ENCODE results near the gene AHCYL1. TPM values are rescaled to one million over a fixed set of nuclear protein-coding genes. Genes with fewer than 3 reads are reported as not detected.
A peak's percentile ranks its signal among the peaks of the same experiment; 100 is the strongest.

The AHCYL1 gene
- total RNA-seq, 1 experiment from 2014 or later, result 64.3 TPM

- DNase-seq (ENCODE audit: low read depth), result no peak
Observed at GRCh38 chr1:110060662-110061060, 76.1 kb downstream of the AHCYL1 start.

GRCh38 chr1:110061341-110061740 is 76.8 kb downstream of the AHCYL1 start:
- DNase-seq (ENCODE audit: low read depth), result no peak

DNA sequence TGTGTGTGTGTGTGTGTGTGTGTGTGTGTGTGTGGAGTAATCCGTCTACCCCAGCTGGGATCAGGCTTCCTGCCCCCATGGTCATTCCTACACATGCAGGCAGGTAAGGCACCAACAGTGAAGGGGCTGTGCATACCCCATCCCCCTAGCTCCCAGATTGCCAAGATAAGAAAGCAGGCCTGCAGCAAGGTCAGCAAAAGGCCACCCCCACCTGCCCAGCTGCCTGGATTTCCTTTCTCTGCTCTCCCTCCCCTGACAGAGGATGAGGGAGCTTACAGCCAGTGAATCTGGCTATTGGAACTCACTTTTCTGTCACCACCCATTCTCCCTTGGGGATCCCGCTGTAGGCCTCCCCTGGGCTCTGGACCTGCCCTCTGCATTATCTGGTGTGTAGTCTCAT is 78.0 kb downstream of the AHCYL1 start:
- no peak for DNase-seq (ENCODE audit: low read depth)

GRCh38 chr1:110063781-110064180 is 79.2 kb downstream of the AHCYL1 start:
- no peak for DNase-seq (ENCODE audit: low read depth)

- no peak for DNase-seq (ENCODE audit: low read depth)
Observed at GRCh38 chr1:110064576-110065337, 80.2 kb downstream of the AHCYL1 start.

DNA sequence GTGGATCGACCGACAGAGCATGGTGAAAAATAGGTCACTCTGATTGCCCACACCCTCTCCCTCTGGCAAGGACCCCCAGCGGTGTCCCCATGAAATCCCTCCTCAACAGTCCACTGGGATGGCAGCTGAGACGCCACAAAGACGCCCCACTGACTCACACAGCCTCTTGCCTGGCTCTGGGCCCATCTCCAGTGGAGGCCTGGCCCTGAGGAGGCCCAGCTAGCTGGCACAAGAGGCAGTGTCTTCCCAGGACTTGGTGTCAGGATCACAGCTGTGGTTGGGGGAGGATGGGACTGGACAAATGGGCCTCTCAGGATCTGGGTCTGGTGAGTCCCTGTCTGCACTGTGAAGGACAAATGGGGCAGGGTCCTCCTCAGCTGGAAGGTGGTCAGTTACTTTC is 81.3 kb downstream of the AHCYL1 start:
- DNase-seq (ENCODE audit: low read depth), result peak; percentile 70

DNA sequence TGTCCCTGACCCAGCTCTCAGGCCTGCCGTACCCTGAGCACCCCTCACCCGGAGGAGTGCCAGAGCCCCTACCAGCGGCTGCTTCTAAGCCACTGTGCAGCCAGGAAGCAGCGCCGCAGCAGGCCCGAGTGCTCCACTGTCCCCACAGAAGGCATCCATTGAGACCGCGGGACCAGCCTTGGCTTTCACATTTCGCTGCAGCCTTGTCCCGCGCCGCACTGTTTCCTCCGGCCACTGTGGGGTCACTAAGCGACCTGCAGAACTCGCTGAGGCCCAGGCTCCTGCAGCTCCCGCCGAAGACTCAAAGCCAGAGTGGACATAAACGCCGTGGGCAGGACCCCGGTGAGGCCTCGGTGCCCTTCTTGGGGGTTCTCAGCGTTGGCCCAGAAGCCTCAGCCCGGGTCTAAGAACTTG is 82.9 kb downstream of the AHCYL1 start:
- no peak for DNase-seq (ENCODE audit: low read depth)

DNA sequence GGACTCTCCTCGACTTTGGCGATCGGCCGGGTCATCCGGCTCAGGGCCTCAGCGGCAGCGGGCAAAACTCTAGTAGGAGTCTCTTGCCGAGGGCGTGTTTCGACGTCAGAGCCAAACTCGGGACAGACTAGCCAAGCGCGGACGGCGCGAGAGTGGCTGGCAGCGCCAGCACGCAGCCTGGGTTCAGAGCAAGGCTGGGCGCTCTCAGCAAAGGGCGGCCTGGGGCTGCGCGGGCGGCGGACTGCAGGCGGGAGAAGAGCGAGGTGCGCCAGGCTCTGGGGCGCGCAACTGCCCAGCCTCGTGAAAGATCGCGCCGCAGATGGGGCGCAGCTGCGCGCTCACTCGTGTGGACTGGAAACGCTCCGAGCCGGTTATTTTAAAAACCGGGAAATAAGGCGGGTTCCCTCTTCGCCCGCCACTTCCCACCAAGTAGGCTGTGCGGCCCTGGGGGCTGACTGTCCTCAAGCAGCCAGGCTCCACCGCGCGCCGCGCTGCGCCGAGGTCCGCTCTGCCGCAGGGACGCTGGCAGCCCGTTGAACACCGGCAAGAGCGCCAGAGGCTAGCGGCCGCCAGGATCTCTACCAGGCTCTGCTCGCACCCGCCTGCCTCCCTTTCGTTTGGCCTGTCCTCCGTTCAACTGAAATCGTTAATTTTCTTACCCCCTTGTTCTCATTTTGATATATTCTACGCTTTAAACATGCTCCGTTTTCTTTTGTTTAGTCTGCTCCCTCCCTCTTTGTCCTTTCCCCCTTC is 83.5 kb downstream of the AHCYL1 start:
- no peak for DNase-seq (ENCODE audit: low read depth)

DNA sequence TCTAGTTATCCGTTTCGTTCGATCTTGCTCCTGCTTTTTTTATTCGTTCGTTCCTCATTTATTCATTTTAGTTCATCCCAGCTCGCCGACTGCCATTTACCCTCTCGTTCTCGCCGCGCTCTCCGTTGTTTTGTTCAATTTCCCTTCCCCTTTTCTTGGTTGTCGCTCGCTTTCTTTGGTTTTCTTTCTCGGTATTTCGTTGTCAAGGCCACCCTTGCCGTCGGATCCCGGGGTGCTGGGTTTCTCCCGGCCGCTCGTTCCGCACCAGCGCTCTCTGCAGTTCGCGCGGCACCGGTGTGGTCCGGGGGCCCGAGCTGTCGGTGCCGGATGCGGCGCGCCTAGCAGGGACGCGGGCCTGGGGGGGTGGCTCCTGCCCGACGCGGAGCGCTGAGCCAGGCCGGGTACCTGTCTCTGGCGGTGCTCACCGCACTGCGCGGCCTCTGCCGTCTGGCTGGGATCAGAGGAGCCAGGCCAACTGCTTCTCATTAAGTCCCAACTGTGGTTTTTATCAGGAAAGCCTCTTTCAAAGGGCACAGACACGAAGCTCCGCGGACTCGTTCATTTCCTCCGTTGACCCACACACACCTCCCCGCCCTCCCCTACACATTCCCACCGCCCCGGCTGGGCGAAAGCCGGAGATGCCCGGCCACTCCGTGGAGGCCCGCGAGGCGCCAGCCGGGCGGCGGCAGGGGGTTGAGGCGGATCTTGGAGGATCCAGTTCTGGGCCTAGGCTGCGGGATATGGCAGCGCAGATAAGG is 84.3 kb downstream of the AHCYL1 start:
- no peak for DNase-seq (ENCODE audit: low read depth)

DNA sequence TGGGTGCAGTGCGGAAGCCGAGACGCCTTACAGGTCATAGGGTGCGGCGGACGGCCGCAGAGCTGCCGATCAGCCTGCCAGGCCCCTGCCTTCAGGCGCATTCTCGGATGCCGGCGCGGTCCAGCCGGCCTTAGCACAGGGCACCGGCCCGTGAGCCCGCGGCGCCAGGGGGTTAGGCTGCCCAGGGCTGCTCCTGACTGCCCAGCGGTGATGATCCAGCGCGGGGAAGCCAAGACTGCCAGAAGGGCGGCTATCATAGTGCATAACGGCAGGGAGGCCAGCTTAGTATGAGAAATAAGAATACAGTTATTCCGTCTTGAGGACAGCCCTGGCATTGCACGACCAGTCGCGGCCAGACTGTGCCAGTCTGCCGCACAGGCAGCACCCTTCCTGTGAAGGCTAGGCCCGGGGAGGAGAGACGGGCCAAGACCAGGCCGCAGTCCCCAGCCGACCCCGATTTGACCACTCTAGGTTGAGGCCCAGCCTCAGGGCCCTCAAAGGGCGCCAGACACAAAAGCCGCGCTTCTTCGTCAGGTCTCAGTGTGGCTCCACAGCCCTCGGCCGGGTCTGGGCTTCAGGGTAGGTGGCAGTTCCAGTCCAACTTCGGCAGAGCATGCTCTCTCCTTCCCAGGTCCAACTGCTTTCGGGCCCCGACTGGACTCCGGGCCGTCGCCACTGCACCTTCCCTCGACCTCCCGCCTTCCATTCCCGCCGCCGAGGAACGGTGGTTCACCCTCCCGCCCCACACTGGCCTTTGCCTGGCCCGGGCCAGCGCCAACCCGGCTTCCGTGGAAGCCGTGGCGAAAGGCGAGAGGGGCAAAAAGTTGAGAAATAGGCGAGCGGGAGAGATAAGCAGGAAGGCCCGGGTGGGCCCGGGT is 85.1 kb downstream of the AHCYL1 start:
- no peak for DNase-seq (ENCODE audit: low read depth)

GRCh38 chr1:110070282-110070669 is 85.7 kb downstream of the AHCYL1 start:
- DNase-seq (ENCODE audit: low read depth), result no peak

GRCh38 chr1:110070671-110071242 is 86.2 kb downstream of the AHCYL1 start, which contains the start of gene ALX3:
Gene ALX3 (minus strand): TSS chr1:110070672. CDS start chr1:110070612, 60 bp downstream.
- no peak for DNase-seq (ENCODE audit: low read depth)

Other genes starting within 250 kb of the AHCYL1 start
- 159 and 216 TPM in 2 replicates for gene GSTM3, start 243.7 kb upstream of the AHCYL1 start, total RNA-seq (2014; rRNA removed; shearing (Covaris generic))
- gene EPS8L3, start 220.8 kb upstream of the AHCYL1 start, total RNA-seq (2014; rRNA removed; shearing (Covaris generic)), result not detected in 2 replicates
- 92.8 and 118 TPM in 2 replicates for gene CSF1, start 73.9 kb upstream of the AHCYL1 start, total RNA-seq (2014; rRNA removed; shearing (Covaris generic))
- gene STRIP1, start 49.9 kb downstream of the AHCYL1 start, total RNA-seq (2014; rRNA removed; shearing (Covaris generic)), result 28.6 and 30.3 TPM in 2 replicates
- not detected in 2 replicates for gene ALX3, start 85.9 kb downstream of the AHCYL1 start, total RNA-seq (2014; rRNA removed; shearing (Covaris generic))
- not detected in 2 replicates for gene UBL4B, start 127.7 kb downstream of the AHCYL1 start, total RNA-seq (2014; rRNA removed; shearing (Covaris generic))
- 0.12 and 0.59 TPM in 2 replicates for gene SLC6A17, start 165.7 kb downstream of the AHCYL1 start, total RNA-seq (2014; rRNA removed; shearing (Covaris generic))
- 0.07 and 0.91 TPM in 2 replicates for gene KCNC4, start 225.5 kb downstream of the AHCYL1 start, total RNA-seq (2014; rRNA removed; shearing (Covaris generic))

Data from M059J (cell line).